HG02981 (cell line): ENCODE data around the gene CAPN6.

Source experiments
- ATAC-seq: cut with Tn5 transposase; IDR thresholded peaks from one replicate; pipeline ENCODE4 v1.9.1; 2021; ENCODE audit warnings: mild to moderate bottlenecking, moderate library complexity; ENCODE audit not compliant: unreplicated experiment

Gene CAPN6

GRCh38 chrX:111270339-111270738 lies at the start of gene CAPN6:
Gene CAPN6 (minus strand): TSS chrX:111270483. CDS start chrX:111263936, 6,547 bp downstream.
- ATAC-seq = no peak

- ATAC-seq = no peak
These were observed 49.2 kb upstream of the CAPN6 start for GRCh38 chrX:111319451-111319850.

- ATAC-seq = no peak
These were observed 48.6 kb upstream of the CAPN6 start for GRCh38 chrX:111318901-111319300.

- no peak for ATAC-seq
These were observed 38.8 kb upstream of the CAPN6 start for GRCh38 chrX:111309083-111309482.

GRCh38 chrX:111308039-111308438 lies 37.8 kb upstream of the CAPN6 start:
- ATAC-seq = no peak

GRCh38 chrX:111302284-111302683 lies 32.0 kb upstream of the CAPN6 start:
- no peak for ATAC-seq

GRCh38 chrX:111288841-111289240 lies 18.6 kb upstream of the CAPN6 start:
- no peak for ATAC-seq

- ATAC-seq = no peak
These were observed 14.5 kb upstream of the CAPN6 start for GRCh38 chrX:111284631-111285293.

- ATAC-seq = no peak
These were observed 13.2 kb upstream of the CAPN6 start for GRCh38 chrX:111283446-111283845.

- ATAC-seq = no peak
These were observed 12.7 kb upstream of the CAPN6 start for GRCh38 chrX:111282991-111283390.

- no peak for ATAC-seq
These were observed 11.9 kb upstream of the CAPN6 start for GRCh38 chrX:111282139-111282538.

GRCh38 chrX:111268506-111268905 lies 1.8 kb downstream of the CAPN6 start:
- ATAC-seq = no peak

GRCh38 chrX:111265486-111265885 lies 4.8 kb downstream of the CAPN6 start:
- ATAC-seq = no peak

- ATAC-seq = no peak
These were observed 5.9 kb downstream of the CAPN6 start for GRCh38 chrX:111264385-111264784.

GRCh38 chrX:111262086-111262485 lies 8.2 kb downstream of the CAPN6 start:
- no peak for ATAC-seq

- ATAC-seq = no peak
These were observed 9.8 kb downstream of the CAPN6 start for GRCh38 chrX:111260451-111260850.

GRCh38 chrX:111259559-111259958 lies 10.7 kb downstream of the CAPN6 start:
- ATAC-seq = no peak

- no peak for ATAC-seq
These were observed 12.6 kb downstream of the CAPN6 start for GRCh38 chrX:111257733-111258132.

GRCh38 chrX:111254896-111255693 lies 15.2 kb downstream of the CAPN6 start:
- no peak for ATAC-seq

- no peak for ATAC-seq
These were observed 26.0 kb downstream of the CAPN6 start for GRCh38 chrX:111244235-111244750.

- ATAC-seq = no peak
These were observed 53.9 kb downstream of the CAPN6 start for GRCh38 chrX:111216293-111216801.

- no peak for ATAC-seq
These were observed 62.4 kb downstream of the CAPN6 start for GRCh38 chrX:111207851-111208250.
